Fibroblast of skin of right quadriceps (primary cell): ENCODE measurements around the gene PTGDR2.
"Not testable (repeated sequence)": the region's sequence is repeated elsewhere in the genome, so short reads cannot be mapped to it uniquely, and the experiment has no call there.

Experiments
- DNase-seq: peaks from one replicate; pipeline ENCODE4 v3.0.0-alpha.2; 2013

The PTGDR2 gene

GRCh38 chr11:60841797-60842667 lies 13.7 kb downstream of the PTGDR2 start, which contains the start of gene CCDC86:
CCDC86 (plus strand) TSS chr11:60842113; CDS start chr11:60842125, 12 bp downstream.
- DNase-seq = peak; percentile 96

- peak; percentile 90 for DNase-seq
Observed at GRCh38 chr11:60840470-60841430, 15.0 kb downstream of the PTGDR2 start.

DNA sequence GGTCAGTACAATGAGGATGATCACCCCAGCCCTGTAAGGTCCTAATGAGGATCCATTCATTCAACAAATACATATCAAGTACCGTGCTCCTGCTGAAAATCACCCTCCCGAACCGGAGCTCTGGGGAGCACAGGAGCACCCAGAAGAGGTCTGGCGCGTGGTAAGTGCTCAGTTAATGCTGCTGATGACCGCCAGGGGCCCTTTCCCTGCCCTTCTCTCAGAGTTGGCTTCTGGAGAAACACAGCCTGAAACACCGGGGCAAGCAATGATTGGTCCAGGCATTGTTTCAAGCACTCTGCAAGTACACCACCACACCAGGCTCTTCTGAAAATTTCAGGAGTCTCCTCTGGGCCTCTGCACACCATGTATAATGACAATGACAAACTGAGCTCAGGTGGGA lies 17.6 kb downstream of the PTGDR2 start:
- no peak for DNase-seq

GRCh38 chr11:60836866-60837515 lies 18.8 kb downstream of the PTGDR2 start:
- no peak for DNase-seq

GRCh38 chr11:60835534-60835846 lies 20.3 kb downstream of the PTGDR2 start:
- no peak for DNase-seq

DNA sequence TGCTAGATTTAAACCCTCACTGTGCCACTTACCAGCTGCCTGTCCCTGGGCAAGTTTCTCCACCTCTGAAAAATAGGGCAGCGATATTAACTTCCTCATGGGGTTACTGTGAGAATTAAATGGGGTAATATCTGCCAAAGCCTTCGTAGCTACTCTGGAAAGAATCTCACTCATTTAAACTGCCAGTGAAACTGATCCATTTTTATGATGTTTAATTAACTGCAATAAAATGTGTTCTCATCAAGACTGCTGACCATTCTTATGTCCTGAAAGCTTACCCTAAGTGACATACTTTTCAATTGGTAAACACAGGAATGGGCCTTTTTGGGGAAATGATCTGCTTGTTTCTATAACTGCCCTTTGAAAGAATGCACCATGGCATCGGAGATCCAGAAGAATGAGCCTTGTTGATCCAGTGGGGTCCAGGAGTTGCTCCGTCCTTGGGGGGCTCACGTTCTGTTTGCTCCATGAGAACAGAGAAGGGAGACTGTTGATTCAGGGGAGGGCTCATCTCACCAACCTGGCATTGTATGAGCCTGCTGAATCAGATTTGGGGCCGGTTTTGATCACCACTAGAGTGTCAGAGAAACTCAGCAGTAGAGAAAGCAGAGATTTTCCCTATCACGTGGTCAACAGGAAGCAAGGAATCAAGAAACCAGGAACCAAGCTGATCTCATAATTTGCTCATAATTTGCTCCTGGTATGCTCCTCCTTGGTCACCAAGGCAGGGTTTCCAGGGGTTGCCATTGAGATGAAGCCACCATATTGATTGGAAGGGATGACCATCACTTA lies 20.8 kb downstream of the PTGDR2 start:
- DNase-seq = no peak

DNA sequence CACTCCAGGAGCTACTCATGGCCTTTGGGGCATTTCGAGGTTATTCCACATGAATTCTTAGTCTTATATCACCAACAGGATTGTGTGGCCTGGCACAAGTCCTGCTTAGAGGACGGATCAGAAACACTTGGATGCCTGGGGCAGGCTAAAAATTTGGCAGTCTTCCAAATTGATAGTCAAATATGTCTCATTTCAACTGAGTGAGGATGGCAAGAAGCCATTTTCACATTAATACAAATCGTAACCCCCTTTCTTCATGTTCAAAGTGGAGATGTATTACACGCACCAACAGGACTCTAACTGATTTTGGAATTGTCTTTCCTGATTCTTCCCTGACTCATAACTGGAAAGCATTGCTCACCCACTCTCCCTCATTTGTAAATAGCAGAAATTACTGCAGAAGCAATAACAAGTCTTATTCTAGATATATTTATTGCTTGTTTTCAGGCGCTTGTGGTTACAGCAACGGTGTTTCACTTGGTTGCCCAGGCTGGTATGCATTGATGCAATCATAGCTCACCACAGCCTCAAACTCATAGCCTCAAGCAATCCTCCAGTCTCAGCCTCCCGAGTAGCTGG lies 24.2 kb downstream of the PTGDR2 start:
- no peak for DNase-seq

DNA sequence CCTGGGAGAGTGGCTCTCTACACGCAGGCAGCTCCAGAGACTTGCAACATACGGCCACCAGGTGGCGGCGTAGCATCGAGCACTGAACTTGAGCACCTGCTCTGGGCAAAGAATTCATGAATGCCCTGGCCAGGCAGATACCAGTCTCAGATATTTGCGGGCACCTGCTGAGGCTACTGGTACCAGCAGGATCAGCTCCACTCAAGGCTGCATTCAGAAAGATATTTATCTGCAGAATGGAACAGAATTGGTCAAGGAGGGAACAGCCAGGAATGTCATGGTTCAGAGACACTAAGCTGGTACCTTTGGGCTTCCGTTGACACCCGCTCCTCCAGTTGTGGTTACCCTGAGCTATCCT lies 24.6 kb downstream of the PTGDR2 start:
- DNase-seq = peak; percentile 60

- DNase-seq = no peak
Observed at GRCh38 chr11:60830478-60831142, 25.1 kb downstream of the PTGDR2 start.

- no peak for DNase-seq
Observed at GRCh38 chr11:60825790-60826189, 30.0 kb downstream of the PTGDR2 start.

DNA sequence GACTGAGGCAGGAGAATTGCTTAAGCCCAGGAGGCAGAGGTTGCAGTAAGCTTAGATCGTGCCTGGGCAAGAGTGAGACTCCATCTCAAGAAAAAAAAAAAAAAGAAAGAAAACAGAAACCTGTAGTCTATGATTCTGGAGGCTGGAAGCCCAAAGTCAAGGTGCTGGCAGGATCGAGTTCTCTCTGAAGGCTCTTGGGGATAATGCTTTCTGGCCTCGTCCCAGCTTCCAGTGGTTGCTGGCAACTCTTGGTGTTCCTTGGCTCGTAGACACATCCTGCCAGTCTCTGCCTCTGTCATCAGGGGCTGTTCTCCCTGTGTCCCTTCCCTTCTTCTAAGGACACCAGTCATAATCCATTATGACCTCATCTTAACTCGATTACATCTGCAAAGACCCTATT lies 30.6 kb downstream of the PTGDR2 start:
- DNase-seq = no peak

DNA sequence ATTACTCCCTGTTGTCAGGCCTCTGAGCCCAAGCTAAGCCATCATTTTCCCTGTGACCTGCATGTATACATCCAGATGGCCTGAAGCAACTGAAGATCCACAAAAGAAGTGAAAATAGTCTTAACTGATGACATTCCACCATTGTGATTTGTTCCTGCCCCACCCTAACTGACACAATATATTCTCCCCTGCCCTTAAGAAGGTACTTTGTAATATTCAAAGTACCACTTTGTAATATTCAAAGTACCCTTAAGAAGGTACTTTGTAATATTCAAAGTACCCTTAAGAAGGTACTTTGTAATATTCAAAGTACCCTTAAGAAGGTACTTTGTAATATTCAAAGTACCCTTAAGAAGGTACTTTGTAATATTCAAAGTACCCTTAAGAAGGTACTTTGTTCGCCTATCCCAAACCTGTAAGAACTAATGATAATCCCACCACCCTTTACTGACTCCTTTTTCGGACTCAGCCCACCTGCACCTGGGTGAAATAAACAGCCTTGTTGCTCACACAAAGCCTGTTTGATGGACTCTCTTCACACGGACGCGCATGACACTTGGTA lies 31.9 kb downstream of the PTGDR2 start:
- DNase-seq = not testable (repeated sequence)

DNA sequence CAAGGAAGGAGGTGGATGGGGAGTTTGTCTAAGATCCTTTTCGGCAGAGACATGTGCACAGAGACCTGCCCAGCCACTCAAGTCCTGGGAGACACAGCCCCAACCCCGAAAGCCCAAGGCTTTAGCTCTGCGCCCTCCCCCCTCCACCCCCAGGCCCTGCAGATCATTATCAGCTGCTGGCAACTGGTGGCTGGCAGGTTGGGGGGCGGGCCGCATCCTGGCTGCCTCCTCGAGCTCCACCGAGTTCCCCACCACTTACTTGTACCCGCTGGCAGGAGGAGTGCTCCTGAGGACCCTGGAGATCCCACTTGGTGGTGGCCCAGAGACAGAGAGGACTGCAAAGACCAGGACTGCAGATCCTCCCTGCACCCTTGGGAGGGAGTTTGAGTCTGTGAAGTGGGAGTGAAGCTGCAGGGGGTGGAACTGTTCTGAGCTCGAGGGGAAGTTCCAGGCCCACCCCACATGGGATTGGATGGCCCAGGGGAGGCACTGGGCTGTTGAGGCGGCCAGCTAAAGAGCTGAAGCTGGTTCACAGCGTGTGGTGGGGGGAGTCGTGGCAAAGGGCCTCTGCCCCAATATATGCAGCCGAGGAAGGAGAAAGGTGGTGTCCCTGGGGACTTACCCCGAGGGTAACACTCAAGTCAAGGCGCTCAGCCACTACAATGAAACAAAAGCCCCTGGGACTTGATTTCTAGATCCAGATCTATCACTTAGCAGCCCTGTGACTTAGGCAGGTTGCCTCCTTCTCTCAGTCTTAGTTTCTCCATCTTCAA lies 33.7 kb downstream of the PTGDR2 start:
- DNase-seq = no peak

DNA sequence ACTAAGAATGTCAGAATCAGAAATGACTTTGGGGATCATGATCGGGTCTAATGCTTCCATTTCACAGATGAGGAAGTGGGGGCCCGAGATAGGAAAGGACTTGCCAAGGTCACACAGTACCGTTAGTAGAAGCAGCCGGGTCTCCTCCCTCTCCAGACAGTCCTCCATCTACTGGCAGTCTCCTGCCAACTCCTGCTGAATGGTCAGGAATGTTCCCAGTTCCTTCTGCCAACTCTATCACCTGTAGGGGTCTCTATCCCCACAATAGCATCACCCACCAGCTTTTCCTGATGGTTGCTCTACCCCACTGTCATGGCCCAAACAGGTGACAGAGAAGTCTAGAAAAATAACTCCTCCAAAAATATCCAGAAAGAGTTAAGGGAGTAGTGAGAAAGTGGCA lies 37.7 kb downstream of the PTGDR2 start:
- DNase-seq = no peak

DNA sequence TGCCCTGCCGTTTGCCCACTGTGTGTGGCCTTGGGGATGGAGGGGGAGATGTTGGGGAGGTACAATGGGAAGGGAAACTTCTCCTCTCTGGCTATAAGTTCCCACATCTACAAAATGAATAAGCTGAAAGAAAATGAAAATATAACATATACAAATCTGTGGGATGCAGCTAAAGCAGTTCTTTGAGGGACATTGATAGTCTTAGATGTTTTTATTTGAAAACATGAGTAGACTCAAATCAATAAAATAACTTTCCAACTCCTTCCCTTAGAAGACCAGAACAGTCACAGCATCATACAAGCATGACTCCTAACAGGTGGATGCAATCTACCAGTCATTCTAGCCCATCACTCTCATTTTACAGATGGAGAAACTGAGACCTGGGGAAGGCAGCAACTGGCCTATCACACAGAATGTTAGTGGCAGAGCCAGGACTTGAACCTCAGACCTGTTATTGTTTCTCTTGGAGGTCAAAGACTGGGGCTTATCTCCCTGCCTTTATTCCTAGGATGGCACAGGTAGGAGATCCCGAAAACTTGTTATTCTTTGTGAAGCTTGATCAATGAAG lies 39.1 kb downstream of the PTGDR2 start:
- DNase-seq = no peak

- DNase-seq = no peak
Observed at GRCh38 chr11:60814112-60814511, 41.6 kb downstream of the PTGDR2 start.

- DNase-seq = no peak
Observed at GRCh38 chr11:60813324-60813723, 42.4 kb downstream of the PTGDR2 start.

DNA sequence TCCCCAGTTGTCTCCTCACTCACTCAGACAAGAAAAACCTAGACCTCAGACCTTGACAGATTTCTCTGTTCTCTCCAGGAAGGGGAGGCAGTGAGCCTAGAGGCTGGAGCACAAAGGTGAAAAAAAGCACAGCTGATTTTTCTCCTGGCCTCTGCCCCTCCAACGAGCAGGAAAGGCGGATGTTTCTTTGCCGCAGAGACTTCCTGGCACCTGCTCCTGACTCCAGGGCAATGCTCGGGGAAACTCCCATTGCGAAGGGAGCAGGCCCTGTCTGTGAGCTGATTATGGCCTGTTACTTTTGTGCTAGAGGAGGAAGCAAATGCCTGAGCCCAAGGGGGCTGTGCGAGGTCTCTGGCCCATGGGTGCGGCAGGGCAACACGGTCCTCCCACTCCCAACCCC lies 45.2 kb downstream of the PTGDR2 start:
- no peak for DNase-seq

DNA sequence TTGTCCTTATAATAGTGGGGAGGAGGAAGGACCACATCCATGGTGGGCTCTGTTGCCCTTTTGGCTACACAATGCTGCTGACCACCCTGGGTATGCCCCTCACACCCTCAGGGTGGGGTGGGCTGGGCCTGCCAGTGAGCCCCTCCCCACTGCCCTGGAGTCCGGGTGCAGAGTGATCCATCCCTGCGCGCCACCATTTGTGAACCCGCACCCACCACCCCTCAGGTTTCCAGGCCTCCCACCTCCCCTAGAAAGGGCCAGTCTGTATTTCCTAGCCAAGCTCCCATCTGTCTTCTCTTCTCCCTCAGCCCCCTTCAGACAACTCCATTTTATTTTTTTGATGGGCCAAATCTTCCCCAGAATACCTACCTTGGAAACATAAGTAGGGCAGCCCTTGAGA lies 45.6 kb downstream of the PTGDR2 start:
- DNase-seq = no peak

DNA sequence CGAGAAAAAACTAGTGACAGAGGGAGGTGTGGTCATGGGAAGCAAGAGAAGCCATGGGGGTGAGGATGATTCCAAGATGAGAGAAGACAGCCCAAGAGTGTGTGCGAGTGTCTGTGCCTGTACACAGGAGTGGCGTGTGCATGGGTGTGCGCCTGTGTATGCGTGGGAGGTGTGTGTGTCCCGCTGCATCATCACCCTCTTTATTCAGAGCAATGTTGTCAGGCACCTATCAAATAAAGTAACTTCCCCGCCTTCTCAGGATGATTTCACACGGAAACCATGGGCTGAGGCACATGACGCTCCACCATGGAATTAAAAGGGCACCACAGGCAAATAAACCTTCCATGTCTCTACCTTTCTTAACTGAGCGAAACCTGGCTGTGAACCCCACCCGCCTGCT lies 46.1 kb downstream of the PTGDR2 start:
- no peak for DNase-seq
